ENCODE measurements around the gene OXSM. TPM values are rescaled to one million over a fixed set of nuclear protein-coding genes. Genes with fewer than 3 reads are reported as not detected.

OXSM gene
- total and polyA plus RNA-seq, 2 experiments from 2014 or later: 1.3 to 2.2 TPM

- no peak for TF ChIP-seq ZNF462 (CRISPR knock-in tag; IDR thresholded peaks at IDR 0.05)
- TF ChIP-seq ZNF114 (CRISPR knock-in tag; IDR thresholded peaks at IDR 0.05): no peak
- TF ChIP-seq EZH2 (IDR thresholded peaks at IDR 0.05; ENCODE audit: low read depth, unreplicated experiment): no peak
Observed at GRCh38 chr3:25748189-25748588, 41.7 kb upstream of the OXSM start (continued).

GRCh38 chr3:25749031-25749581, 40.8 kb upstream of the OXSM start:
- H3K79me2 ChIP-seq (replicated peaks; ENCODE audit: insufficient read depth): no peaks in the 10 kb centered on the region
- H3K9me2 ChIP-seq (ENCODE audit: insufficient read depth): no peaks in the 10 kb centered on the region
- H3K27ac Mint-ChIP-seq: no peak overlapping the region; the same call in 1 of the 2 replicates
- H3K27me3 Mint-ChIP-seq (ENCODE audit: insufficient read depth, low read depth, poor library complexity): peaks cover 2% of the 10 kb centered on the region
- H3K4me3 Mint-ChIP-seq: no peak overlapping the region
- H3K4me1 ChIP-seq (ENCODE audit: insufficient read depth): peaks cover 13% of the 10 kb centered on the region
- no peaks in the 10 kb centered on the region for H3K9me3 Mint-ChIP-seq
- H3K27me3 ChIP-seq (ENCODE audit: insufficient read depth): no peaks in the 10 kb centered on the region
- no peak overlapping the region for H3K27ac ChIP-seq (ENCODE audit: low read depth)
- H3K4me1 Mint-ChIP-seq: peaks cover 14% of the 10 kb centered on the region
- H3K36me3 Mint-ChIP-seq (ENCODE audit: low read depth): peaks cover 26% of the 10 kb centered on the region
- DNase-seq (ENCODE audit: low spot score) (no peak), ATAC-seq (no peak)
- no peaks in the 10 kb centered on the region for H3F3A ChIP-seq (replicated peaks; ENCODE audit: low read depth)
- H3K4me3 ChIP-seq: no peak overlapping the region
- H3K4me2 ChIP-seq: no peak overlapping the region
- no peak overlapping the region for H2AFZ ChIP-seq
- no peaks in the 10 kb centered on the region for H4K20me1 ChIP-seq (replicated peaks; ENCODE audit: insufficient read depth)
- peaks cover 5% of the 10 kb centered on the region; the same call in 1 of the 2 replicates for H3K36me3 ChIP-seq (ENCODE audit: insufficient read depth)
- TF ChIP-seq STAT1 (IDR thresholded peaks at IDR 0.05; ENCODE audit: unreplicated experiment) (no peak), ZNF462 (CRISPR knock-in tag; IDR thresholded peaks at IDR 0.05) (no peak), POLR2AphosphoS5 (IDR thresholded peaks at IDR 0.05; ENCODE audit: low read depth) (no peak)
